ENCODE measurements around the gene ZNF865. TPM values are rescaled to one million over a fixed set of nuclear protein-coding genes. Genes with fewer than 3 reads are reported as not detected.

ZNF865 gene
- total and polyA plus RNA-seq, 12 donors: 0.72 to 24.7 (median 10.6) TPM

GRCh38 chr19:55618426-55618825, 13.0 kb downstream of the ZNF865 start:
- TF ChIP-seq POLR2A (IDR thresholded peaks at IDR 0.05): no peak
- TF ChIP-seq CTCF (IDR thresholded peaks at IDR 0.05): no peak
- H3K4me1 ChIP-seq (replicated peaks in 1 of 2): peaks cover 0 to 17% of the 10 kb centered on the region in 2 donors
- no peak overlapping the region for H3K4me3 ChIP-seq
- H3K27me3 ChIP-seq: no peaks in the 10 kb centered on the region
- H3K9me3 ChIP-seq (replicated peaks in 1 of 3): no peaks in the 10 kb centered on the region
- DNase-seq: no peak
- 80 to 88% (median 86%) methylated on average over 7 of the region's 7 CpGs for WGBS, 4 donors
- H3K27ac ChIP-seq: peak overlapping the region in 1 of 5 donors; percentile 65
- peaks cover 0 to 38% of the 10 kb centered on the region in 2 donors for H3K36me3 ChIP-seq (replicated peaks in 1 of 2)
- intact Hi-C loops (cut with DNase I): no loop called here

GRCh38 chr19:55619286-55619685, 13.8 kb downstream of the ZNF865 start:
- DNase-seq: no peak
- no peaks in the 10 kb centered on the region for H3K27me3 ChIP-seq
- peak overlapping the region in 2 of 5 donors; percentile 10 to 66 for H3K27ac ChIP-seq
- WGBS, 4 donors: 55 to 68% (median 61%) methylated on average over 3 of the region's 3 CpGs
- no peaks in the 10 kb centered on the region for H3K9me3 ChIP-seq (replicated peaks in 1 of 3)
- peaks cover 0 to 38% of the 10 kb centered on the region in 2 donors for H3K36me3 ChIP-seq (replicated peaks in 1 of 2)
- intact Hi-C loops (cut with DNase I): no loop called here
- H3K4me3 ChIP-seq: no peak overlapping the region
- no peak for TF ChIP-seq POLR2A (IDR thresholded peaks at IDR 0.05)
- peak in 2 of 6 experiments; percentile 14 to 18 for TF ChIP-seq CTCF (IDR thresholded peaks at IDR 0.05)
- peaks cover 0 to 23% of the 10 kb centered on the region in 2 donors for H3K4me1 ChIP-seq (replicated peaks in 1 of 2)

GRCh38 chr19:55620410-55621204, 15.2 kb downstream of the ZNF865 start:
- WGBS, 4 donors: 88 to 89% (median 89%) methylated on average over 12 of the region's 12 CpGs
- no peaks in the 10 kb centered on the region for H3K9me3 ChIP-seq (replicated peaks in 1 of 3)
- H3K4me1 ChIP-seq (replicated peaks in 1 of 2): peaks cover 0 to 28% of the 10 kb centered on the region in 2 donors
- H3K27me3 ChIP-seq: no peaks in the 10 kb centered on the region
- H3K36me3 ChIP-seq (replicated peaks in 1 of 2): peaks cover 0 to 32% of the 10 kb centered on the region in 2 donors
- TF ChIP-seq CTCF (IDR thresholded peaks at IDR 0.05) (no peak), POLR2A (IDR thresholded peaks at IDR 0.05) (no peak)
- no peak overlapping the region for H3K4me3 ChIP-seq
- intact Hi-C loops (cut with DNase I): no loop called here
- peak in 1 of 7 donors; percentile 53 for DNase-seq
- H3K27ac ChIP-seq: peak overlapping the region in 1 of 5 donors; percentile 14

- peaks cover 0 to 28% of the 10 kb centered on the region in 2 donors for H3K4me1 ChIP-seq (replicated peaks in 1 of 2)
- DNase-seq: peak in 3 of 7 donors; percentile 7 to 54 (median 21)
- peaks cover 0 to 26% of the 10 kb centered on the region in 2 donors for H3K36me3 ChIP-seq (replicated peaks in 1 of 2)
- 73 to 90% (median 79%) methylated on average over 6 to 9 of the region's 9 CpGs for WGBS, 4 donors
- no peaks in the 10 kb centered on the region for H3K27me3 ChIP-seq
- intact Hi-C loops (cut with DNase I): no loop called here
- no peaks in the 10 kb centered on the region for H3K9me3 ChIP-seq (replicated peaks in 1 of 3)
- TF ChIP-seq CTCF (IDR thresholded peaks at IDR 0.05) (no peak), POLR2A (IDR thresholded peaks at IDR 0.05) (no peak)
- no peak overlapping the region for H3K27ac ChIP-seq
- H3K4me3 ChIP-seq: no peak overlapping the region
Observed at GRCh38 chr19:55621205-55621672, 15.8 kb downstream of the ZNF865 start.

Data from adrenal gland (tissue), 12 donors.